Kidney epithelial cell (primary cell): ENCODE results near the gene EPG5. TPM values are rescaled to one million over a fixed set of nuclear protein-coding genes. Genes with fewer than 3 reads are reported as not detected.
"Not testable (repeated sequence)": the region's sequence is repeated elsewhere in the genome, so short reads cannot be mapped to it uniquely, and the experiment has no call there.

ENCODE experiments used
- DNase-seq: peaks from one replicate; pipeline ENCODE4 v3.0.0-alpha.2; 2010; ENCODE audit warnings: low read depth
- H3K27me3 ChIP-seq: 2 replicates; pipeline ENCODE4 v1.6.0; 2011; ENCODE audit warnings: low read length; ENCODE audit not compliant: control insufficient read depth, insufficient read depth
- H3K36me3 ChIP-seq: 2 replicates; pipeline ENCODE4 v1.5.1; 2011; ENCODE audit warnings: low read length; ENCODE audit not compliant: control insufficient read depth, insufficient read depth
- H3K4me3 ChIP-seq: 2 replicates; pipeline ENCODE4 v1.5.1; 2011; ENCODE audit warnings: low read depth, mild to moderate bottlenecking, control low read depth, low read length
- total RNA-seq: library from RNA; depleted of rRNA; stranded (reverse); fragments of >200 nt; gene quantifications from 2 replicates; pipeline ENCODE4 v1.2.3, GENCODE V29; 2015
- TF ChIP-seq, protein P1 (sequence below): IDR thresholded peaks from 2 replicates; pipeline ENCODE4 v1.5.1; 2011; ENCODE audit warnings: mild to moderate bottlenecking, moderate library complexity, low read length, control low read depth, inconsistent platforms; ENCODE audit not compliant: insufficient read depth, poor library complexity, severe bottlenecking

The EPG5 gene
- total RNA-seq, 1 donor from 2014 or later, result 38.2 TPM

DNA sequence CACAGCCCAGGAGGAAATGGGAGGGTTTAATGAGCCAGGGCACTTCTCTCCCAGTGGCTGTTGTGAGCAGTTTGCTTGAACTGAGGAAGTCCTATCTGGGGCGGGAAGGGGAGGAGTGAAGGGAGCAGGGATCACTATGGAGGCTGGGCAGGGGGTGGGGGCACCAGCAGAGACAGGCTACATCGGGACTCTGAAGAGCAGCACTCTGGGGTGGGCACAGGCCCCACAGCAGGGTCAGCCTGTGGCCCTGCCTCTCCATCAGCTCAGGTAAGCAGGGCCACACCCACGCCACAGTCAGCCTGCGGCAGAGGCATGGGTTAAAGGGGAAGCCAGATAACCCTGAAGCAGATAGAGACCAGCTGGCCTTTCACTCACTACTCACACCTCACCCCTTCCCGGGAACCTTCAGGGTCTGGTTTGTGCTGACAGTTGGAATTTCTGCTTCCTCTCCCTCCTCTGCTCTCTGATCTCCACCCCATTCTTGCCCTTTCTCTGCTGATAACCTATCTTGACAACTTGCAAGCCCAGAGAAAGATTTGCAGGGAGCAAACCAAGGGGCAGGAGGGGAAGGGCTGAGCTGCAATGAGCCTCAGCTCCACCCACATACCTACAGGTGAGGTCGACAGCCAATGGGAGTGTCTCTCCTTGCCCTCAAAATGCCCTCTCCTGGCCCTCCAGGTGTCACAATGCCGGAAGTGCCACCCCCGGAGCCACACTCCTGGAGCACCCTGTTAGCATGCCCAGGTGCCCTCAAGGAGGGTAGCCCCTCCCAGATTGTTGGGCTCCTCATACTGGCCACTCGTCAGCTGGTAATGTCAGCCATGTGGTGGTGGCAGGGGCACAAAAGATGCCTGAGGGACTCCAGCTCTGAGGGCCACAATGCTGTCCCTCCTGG is 138.0 kb downstream of the EPG5 start:
- Histone ChIP-seq H3K27me3 (no peaks in the 10 kb centered on the region), H3K36me3 (no peaks in the 10 kb centered on the region), H3K4me3 (no peak overlapping the region)
- TF ChIP-seq, protein P1, sequence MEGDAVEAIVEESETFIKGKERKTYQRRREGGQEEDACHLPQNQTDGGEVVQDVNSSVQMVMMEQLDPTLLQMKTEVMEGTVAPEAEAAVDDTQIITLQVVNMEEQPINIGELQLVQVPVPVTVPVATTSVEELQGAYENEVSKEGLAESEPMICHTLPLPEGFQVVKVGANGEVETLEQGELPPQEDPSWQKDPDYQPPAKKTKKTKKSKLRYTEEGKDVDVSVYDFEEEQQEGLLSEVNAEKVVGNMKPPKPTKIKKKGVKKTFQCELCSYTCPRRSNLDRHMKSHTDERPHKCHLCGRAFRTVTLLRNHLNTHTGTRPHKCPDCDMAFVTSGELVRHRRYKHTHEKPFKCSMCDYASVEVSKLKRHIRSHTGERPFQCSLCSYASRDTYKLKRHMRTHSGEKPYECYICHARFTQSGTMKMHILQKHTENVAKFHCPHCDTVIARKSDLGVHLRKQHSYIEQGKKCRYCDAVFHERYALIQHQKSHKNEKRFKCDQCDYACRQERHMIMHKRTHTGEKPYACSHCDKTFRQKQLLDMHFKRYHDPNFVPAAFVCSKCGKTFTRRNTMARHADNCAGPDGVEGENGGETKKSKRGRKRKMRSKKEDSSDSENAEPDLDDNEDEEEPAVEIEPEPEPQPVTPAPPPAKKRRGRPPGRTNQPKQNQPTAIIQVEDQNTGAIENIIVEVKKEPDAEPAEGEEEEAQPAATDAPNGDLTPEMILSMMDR, result no peak
- no peak for DNase-seq

DNA sequence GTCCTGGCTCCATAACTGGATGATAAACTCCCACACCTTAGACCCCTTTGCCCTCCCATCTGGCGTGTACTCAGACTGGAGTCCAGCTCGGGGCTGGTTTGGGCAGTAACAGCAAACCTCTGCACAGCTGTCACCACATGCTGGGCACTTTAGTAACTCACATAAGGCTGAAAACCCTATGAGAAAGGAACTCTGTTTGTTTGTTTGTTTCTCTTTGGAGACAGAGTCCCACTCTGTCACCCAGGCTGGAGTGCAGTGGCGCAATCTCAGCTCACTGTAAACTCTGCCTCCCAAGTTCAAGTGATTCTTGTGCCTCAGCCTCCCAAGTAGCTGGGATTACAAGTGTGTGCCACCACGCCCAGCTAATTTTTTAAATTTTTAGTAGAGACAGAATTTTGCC is 140.4 kb downstream of the EPG5 start:
- not testable (repeated sequence) for DNase-seq, H3K4me3 ChIP-seq, H3K27me3 ChIP-seq, H3K36me3 ChIP-seq

DNA sequence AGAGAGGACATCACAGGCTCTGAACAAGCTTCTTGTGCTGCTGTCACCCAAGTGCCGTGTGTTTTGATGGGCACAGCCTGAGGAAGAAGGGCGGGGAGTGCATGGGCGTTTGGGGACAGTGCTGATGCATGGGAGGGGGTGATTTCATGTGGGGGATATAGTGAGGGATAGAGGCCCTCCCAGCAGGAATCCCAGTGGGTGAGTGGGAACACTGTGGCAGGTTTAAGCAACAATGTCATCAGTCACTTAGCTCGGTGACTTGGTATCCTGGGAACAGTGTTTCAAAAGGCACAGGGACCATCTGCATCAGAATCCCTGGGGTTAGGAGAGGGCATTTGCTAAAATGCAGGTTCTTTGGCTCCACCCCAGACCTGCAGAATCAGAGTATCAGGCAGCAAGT is 141.0 kb downstream of the EPG5 start:
- DNase-seq, result no peak
- no peaks in the 10 kb centered on the region for H3K27me3 ChIP-seq
- H3K36me3 ChIP-seq, result no peaks in the 10 kb centered on the region
- TF ChIP-seq, protein P1, result no peak
- H3K4me3 ChIP-seq, result peak overlapping the region; percentile 21

GRCh38 chr18:45825258-45826044 is 141.7 kb downstream of the EPG5 start, which contains the start of gene SIGLEC15:
Gene SIGLEC15, plus strand, starts transcription at chr18:45825675. Its CDS starts 54 bp downstream, at chr18:45825729.
- peak; percentile 57 for DNase-seq
- Histone ChIP-seq H3K27me3 (no peaks in the 10 kb centered on the region), H3K4me3 (peak within 1 kb of the TSS; percentile 21), H3K36me3 (no peaks in the 10 kb centered on the region)
- TF ChIP-seq, protein P1, result no peak

- Histone ChIP-seq H3K27me3 (no peaks in the 10 kb centered on the region), H3K36me3 (no peaks in the 10 kb centered on the region), H3K4me3 (no peak overlapping the region)
- TF ChIP-seq, protein P1, result no peak
- no peak for DNase-seq
These were observed 145.4 kb downstream of the EPG5 start for GRCh38 chr18:45821711-45822110.

DNA sequence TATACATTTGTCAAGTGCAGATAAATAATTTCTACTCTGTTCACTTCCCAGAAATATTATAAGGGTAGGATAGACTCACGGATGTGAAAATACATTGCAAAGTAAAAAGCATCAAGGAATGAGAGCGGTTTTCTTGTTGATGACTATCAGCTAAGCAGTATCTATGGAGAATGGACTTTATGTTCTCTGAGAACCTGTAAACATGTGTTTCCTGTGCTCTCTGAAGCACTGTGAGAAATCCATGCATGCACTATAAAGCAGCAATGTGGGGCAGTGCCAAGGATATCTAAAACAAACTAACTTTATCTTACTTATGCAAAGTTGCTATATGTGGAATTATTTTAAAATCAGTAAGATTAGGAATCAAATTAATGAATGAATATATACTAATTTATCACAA is 146.1 kb downstream of the EPG5 start:
- H3K36me3 ChIP-seq, result no peaks in the 10 kb centered on the region
- H3K27me3 ChIP-seq, result no peaks in the 10 kb centered on the region
- DNase-seq, result no peak
- no peak overlapping the region for H3K4me3 ChIP-seq
- TF ChIP-seq, protein P1, result no peak
